Activated naive CD8-positive, alpha-beta T cell treated with anti-CD3 and anti-CD28 coated beads, Interleukin-2, amount 50 U/mL, for 24 hours (primary cell): ENCODE results near the gene ELOVL5.
"Not testable (repeated sequence)": the region's sequence is repeated elsewhere in the genome, so short reads cannot be mapped to it uniquely, and the experiment has no call there.

ENCODE experiments used
- ATAC-seq: fragments of 150-1000 bp; cut with Tn5 transposase; one replicate; pipeline ENCODE4 v1.10.0; 2021
- DNase-seq: peaks from one replicate; pipeline ENCODE4 v3.0.0; 2021
- H3K27ac Mint-ChIP-seq: one replicate; pipeline ENCODE4 v1.8.0; 2021; ENCODE audit warnings: mild to moderate bottlenecking, mixed read lengths
- H3K27me3 Mint-ChIP-seq: one replicate; pipeline ENCODE4 v1.8.0; 2021; ENCODE audit warnings: mixed read lengths
- H3K36me3 Mint-ChIP-seq: one replicate; pipeline ENCODE4 v1.8.0; 2021; ENCODE audit warnings: low read depth, mixed read lengths
- H3K4me1 Mint-ChIP-seq: one replicate; pipeline ENCODE4 v1.8.0; 2021; ENCODE audit warnings: mixed read lengths
- H3K4me3 Mint-ChIP-seq: one replicate; pipeline ENCODE4 v1.8.0; 2021; ENCODE audit warnings: mild to moderate bottlenecking, moderate library complexity, mixed read lengths
- H3K9me3 Mint-ChIP-seq: one replicate; pipeline ENCODE4 v1.8.0; 2021; ENCODE audit warnings: mixed read lengths

ELOVL5 gene

DNA sequence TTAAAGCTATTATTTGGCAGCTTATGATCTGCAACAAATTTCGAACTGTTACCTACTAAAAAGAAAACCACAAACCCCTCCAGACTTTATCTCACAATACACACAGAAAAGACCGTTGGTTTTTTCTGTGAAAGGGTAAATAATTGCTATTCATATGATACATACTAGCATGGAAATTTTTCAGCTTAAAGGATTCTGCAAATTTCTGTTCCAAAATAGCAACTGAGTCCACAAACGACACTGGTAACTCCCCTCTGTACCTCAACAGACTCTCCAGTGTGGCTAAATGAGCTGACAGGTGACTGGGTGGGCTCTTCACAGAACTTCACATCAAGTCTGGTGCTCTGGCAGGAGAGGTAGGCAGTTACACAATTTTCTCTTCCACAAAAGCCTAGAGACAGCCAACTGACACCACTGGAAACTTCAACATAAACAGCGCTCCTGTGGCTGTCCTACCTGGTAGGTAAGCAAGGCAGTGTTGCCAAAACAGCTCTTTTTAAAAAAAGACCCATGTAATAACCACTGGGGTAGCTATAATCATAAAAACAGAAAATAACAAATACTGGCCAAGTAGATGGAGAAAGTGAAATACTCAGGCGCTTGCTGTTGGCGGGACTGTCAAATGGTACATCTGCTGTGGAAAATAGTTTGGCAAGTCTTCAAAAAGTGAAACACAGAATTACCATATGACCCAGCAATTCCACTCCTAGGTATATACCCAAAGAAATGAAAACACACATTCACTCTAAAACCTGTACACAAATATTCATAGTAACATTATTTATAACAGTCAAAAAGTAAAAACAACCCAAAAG lies 37.8 kb downstream of the ELOVL5 start:
- Mint-ChIP-seq H3K27me3 (no peaks in the 10 kb centered on the region), H3K27ac (peak overlapping the region; percentile 91), H3K9me3 (no peaks in the 10 kb centered on the region), H3K4me1 (peaks cover 97% of the 10 kb centered on the region), H3K4me3 (peak overlapping the region; percentile 39), H3K36me3 (peaks cover 15% of the 10 kb centered on the region)
- DNase-seq (no peak), ATAC-seq (peak; percentile 21)

DNA sequence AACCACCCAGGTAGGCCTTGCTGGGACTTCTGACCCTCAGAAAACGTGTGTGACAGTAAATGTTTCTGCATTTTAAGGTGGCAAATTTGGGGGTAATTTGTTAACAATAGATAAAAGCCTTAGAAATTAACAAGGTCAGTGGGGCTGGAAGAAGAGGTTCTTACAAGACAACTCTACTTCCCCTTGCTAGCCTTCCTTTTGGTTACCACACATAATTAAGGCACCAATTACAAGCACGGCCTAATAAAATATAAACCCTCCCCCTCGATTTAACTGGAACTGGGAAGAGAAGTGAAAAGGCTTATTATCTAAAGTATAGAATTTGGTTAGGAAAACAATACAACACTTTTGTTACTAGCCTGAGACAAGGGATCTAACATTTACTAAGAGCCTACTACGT lies 38.8 kb downstream of the ELOVL5 start:
- no peaks in the 10 kb centered on the region for H3K9me3 Mint-ChIP-seq
- H3K4me1 Mint-ChIP-seq: peaks cover 86% of the 10 kb centered on the region
- H3K36me3 Mint-ChIP-seq: peaks cover 15% of the 10 kb centered on the region
- H3K4me3 Mint-ChIP-seq: no peak overlapping the region
- DNase-seq (no peak), ATAC-seq (no peak)
- peak overlapping the region; percentile 91 for H3K27ac Mint-ChIP-seq
- H3K27me3 Mint-ChIP-seq: no peaks in the 10 kb centered on the region

DNA sequence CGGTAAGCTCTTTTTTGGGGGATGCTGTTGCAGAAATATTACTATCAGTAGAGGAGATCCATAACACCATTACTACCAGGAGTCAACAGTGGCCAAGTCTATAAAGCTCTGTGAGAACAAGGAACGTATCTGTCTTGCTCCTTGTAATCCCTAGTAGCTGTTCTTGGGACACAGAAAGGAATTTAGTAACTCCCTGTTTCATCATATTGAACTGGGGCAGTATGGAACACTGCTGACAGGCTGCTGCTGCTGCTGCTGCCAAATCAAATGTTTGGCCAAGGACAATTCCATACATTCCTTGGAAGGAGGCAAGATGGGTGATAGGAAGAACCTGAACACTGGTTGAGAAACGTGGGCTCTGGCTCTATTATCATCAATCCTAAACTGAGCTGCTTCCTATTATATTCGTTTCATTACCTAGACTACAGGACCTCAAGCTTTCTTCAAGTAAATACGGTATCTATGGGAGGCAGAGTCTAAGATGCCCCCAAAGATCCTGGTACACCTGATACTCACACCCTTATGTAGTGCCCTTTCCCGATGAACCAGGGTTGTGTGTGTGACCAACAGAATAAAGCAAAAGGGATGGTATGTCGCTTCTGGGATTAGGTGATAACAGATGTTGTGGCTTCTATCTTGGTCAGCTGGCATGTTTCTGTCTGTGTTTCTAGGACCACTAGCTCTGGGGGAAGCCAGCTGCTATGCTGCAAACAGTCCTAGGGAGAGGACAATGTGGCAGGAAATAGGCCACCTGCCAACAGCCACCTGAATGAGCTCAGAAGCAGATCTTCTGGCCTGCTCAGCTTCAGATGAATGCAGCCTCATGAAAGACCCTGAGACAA lies 39.5 kb downstream of the ELOVL5 start:
- ATAC-seq: no peak
- H3K27ac Mint-ChIP-seq: peak overlapping the region; percentile 58
- H3K36me3 Mint-ChIP-seq: peaks cover 19% of the 10 kb centered on the region
- H3K27me3 Mint-ChIP-seq: no peaks in the 10 kb centered on the region
- no peaks in the 10 kb centered on the region for H3K9me3 Mint-ChIP-seq
- H3K4me1 Mint-ChIP-seq: peaks cover 84% of the 10 kb centered on the region
- no peak overlapping the region for H3K4me3 Mint-ChIP-seq
- DNase-seq: no peak

DNA sequence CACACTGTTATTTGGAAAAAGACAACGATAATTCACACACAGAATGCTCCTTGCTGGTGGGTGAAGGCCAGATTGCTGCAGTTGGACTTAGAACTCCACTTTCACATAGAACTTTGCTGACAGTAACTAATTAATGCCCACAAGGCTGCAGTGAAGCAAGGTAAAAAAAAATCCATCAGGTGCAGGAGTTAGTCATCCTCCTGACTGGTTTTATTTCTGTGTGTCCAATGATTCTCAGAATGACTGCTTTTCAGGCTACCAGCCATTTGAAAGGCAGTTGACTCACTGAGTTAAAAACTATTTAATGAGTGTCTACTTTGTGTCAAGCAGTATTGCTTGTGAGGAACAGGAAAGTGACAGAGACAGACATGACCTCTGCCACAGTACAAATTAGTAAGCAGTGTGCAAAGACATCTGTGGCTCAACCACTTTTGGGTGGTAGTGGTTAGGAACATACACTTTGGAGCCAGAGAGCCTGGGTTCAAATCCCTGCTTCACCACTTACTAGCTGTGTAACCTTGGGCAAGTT lies 41.9 kb downstream of the ELOVL5 start:
- peak; percentile 91 for ATAC-seq
- no peak for DNase-seq
- H3K27me3 Mint-ChIP-seq: no peaks in the 10 kb centered on the region
- peaks cover 83% of the 10 kb centered on the region for H3K4me1 Mint-ChIP-seq
- H3K9me3 Mint-ChIP-seq: no peaks in the 10 kb centered on the region
- peak overlapping the region; percentile 11 for H3K4me3 Mint-ChIP-seq
- peaks cover 7% of the 10 kb centered on the region for H3K36me3 Mint-ChIP-seq
- H3K27ac Mint-ChIP-seq: peak overlapping the region; percentile 87

DNA sequence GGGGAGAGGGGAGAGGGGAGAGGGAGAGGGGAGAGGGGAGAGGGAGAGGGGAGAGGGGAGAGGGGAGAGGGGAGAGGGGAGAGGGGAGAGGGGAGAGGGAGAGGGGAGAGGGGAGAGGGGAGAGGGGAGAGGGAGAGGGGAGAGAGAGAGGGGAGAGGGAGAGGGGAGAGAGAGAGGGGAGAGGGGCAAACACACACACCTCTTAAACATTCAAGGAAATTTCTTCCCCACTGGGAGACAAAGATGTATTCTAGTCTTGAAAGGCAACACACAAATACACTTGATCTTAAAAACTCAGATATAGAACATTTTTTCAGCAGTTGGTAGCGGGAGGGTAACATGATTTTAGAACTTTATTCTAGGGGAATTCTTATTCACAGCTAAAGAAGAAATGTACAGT lies 42.5 kb downstream of the ELOVL5 start:
- Mint-ChIP-seq H3K4me1 (peaks cover 83% of the 10 kb centered on the region), H3K27ac (peak overlapping the region; percentile 87)
- DNase-seq, H3K9me3 Mint-ChIP-seq, H3K27me3 Mint-ChIP-seq, H3K36me3 Mint-ChIP-seq, ATAC-seq, H3K4me3 Mint-ChIP-seq: not testable (repeated sequence)

DNA sequence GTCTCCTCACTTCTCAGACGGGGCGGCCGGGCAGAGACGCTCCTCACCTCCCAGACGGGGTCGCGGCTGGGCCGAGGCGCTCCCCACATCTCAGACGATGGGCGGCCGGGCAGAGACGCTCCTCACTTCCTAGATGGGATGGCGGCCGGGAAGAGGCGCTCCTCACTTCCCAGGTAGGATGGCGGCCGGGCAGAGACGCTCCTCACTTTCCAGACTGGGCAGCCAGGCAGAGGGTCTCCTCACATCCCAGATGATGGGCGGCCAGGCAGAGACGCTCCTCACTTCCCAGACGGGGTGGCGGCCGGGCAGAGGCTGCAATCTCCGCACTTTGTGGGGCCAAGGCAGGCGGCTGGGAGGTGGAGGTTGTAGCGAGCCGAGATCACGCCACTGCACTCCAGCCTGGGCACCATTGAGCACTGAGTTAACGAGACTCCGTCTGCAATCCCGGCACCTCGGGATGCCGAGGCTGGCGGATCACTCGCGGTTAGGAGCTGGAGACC lies 43.2 kb downstream of the ELOVL5 start:
- H3K27ac Mint-ChIP-seq, DNase-seq, ATAC-seq, H3K9me3 Mint-ChIP-seq, H3K36me3 Mint-ChIP-seq, H3K27me3 Mint-ChIP-seq, H3K4me3 Mint-ChIP-seq: not testable (repeated sequence)
- H3K4me1 Mint-ChIP-seq: peaks cover 83% of the 10 kb centered on the region

DNA sequence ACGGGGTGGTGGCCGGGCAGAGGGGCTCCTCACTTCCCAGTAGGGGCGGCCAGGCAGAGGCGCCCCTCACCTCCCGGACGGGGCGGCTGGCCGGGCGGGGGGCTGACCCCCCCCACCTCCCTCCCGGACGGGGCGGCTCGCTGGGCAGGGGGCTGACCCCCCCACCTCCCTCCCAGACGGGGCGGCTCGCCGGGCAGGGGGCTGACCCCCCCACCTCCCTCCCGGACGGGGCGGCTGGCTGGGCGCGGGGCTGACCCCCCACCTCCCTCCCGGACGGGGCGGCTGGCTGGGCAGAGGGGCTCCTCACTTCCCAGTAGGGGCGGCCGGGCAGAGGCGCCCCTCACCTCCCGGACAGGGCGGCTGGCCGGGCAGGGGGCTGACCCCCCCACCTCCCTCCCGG lies 43.8 kb downstream of the ELOVL5 start:
- not testable (repeated sequence) for H3K4me3 Mint-ChIP-seq, DNase-seq, ATAC-seq, H3K27ac Mint-ChIP-seq, H3K36me3 Mint-ChIP-seq, H3K27me3 Mint-ChIP-seq, H3K9me3 Mint-ChIP-seq
- peaks cover 83% of the 10 kb centered on the region for H3K4me1 Mint-ChIP-seq

DNA sequence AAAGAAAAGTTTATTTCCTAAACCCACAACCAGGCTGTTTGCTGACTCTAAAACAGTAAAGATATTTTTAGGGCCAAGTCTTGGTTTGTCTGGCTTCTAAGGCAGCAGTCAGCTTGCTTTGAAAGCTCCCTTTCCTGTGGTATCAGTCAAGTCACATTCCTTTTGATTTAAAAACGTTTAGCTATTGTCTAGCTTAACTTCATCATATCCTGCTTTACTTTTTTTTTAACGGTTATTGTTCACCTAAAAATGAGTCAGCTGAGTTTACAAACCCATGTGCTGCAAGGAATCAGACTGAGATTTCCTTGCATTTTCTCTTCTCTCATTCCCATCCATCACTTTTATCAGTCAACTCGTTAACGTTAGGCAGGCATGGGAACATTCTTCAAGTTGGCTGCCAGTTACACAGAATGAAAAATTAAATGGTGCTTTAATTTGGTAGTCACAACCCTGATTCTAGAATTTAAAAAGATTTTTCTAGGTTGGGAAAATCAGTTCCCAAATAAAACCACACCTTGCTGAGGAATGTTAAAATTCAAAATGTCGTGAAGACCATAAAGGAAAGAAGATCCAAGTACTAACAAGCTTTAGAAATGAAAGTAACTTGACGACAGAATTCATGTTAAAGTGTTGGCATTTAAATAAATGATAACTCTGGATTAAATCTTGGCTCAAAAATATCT lies 45.9 kb downstream of the ELOVL5 start:
- DNase-seq: no peak
- H3K4me3 Mint-ChIP-seq: peak overlapping the region; percentile 43
- no peaks in the 10 kb centered on the region for H3K27me3 Mint-ChIP-seq
- peaks cover 77% of the 10 kb centered on the region for H3K4me1 Mint-ChIP-seq
- H3K9me3 Mint-ChIP-seq: no peaks in the 10 kb centered on the region
- H3K27ac Mint-ChIP-seq: peak overlapping the region; percentile 33
- peaks cover 4% of the 10 kb centered on the region for H3K36me3 Mint-ChIP-seq
- no peak for ATAC-seq

DNA sequence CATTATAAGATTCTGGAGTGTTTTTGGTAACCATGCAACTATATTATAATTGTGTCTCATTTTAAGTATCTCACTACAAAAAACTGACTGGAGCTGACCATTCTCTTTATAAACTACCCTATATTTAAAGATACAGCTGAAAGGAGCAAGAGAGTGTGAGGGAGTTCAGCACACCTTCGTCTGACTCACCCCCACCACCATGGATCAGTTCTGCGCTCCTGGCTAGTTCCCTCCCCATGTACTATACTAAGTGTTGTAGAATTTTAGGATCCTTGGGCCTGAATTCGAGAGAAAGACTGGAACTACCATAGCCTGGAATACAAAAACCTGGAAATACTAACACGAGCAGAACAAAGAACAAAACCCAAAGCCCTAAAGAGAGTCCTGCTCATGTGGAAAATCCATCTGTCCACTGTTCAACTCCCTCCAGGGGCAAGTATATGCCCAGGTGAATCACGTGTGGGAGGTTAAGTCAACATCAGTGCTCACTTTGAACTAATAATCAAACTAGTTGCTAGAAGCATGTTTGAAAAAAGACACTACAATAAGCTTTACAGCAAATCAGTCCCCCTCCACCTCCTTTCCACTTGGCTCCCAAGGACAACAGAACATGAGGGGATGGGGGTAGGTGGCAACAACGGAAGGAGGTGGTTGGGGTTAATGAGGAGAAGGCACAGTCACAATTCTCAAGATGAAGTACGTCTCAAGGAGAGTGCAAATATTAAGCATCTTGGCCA lies 46.8 kb downstream of the ELOVL5 start:
- Mint-ChIP-seq H3K9me3 (no peaks in the 10 kb centered on the region), H3K27ac (peak overlapping the region; percentile 68), H3K36me3 (peaks cover 4% of the 10 kb centered on the region), H3K4me3 (peak overlapping the region; percentile 29), H3K4me1 (peaks cover 73% of the 10 kb centered on the region), H3K27me3 (no peaks in the 10 kb centered on the region)
- ATAC-seq (no peak), DNase-seq (no peak)

DNA sequence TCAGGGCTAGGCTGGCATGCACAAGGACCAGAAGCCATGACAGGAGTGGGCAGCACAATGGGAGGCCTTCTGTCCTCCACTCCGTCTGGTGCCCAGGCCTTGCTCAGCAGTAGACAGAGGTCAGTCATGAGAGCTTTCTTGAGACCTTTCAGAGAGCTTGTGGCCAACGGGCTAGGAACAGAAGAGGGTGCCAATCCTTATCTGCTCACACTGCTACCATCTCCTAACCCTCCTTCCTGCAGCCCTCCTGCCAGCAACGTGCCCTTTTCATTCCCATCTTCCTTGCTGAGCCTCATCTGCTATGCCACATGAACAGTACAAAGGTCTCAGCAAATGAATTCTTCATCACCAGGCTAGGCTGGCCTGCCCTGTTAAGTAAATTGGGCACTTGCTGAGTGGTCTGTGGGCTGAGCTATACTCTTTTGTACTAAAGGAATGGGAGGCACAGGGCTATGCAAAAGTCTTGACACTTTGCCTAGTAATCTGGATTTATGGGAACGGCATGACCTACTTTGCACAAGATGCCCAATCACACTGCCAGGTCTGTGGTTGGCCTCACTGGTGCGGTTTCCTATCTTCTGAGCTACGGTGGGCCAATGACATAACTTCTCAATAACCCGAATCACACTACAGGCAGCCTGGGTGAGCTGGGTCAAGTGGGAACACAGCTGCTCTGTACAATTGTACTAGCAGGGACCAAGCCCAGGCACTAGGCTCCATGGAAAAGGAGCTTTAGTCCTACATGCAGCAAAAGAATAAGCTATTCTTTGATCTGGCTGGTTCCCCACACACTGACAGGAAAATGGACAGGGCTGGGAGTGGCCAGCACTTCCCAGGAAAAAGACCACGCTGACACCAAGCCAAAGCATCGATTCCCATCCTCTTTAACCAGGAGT lies 47.8 kb downstream of the ELOVL5 start:
- H3K27ac Mint-ChIP-seq: peak overlapping the region; percentile 20
- peaks cover 72% of the 10 kb centered on the region for H3K4me1 Mint-ChIP-seq
- no peaks in the 10 kb centered on the region for H3K27me3 Mint-ChIP-seq
- no peak overlapping the region for H3K4me3 Mint-ChIP-seq
- ATAC-seq (peak; percentile 57), DNase-seq (no peak)
- peaks cover 4% of the 10 kb centered on the region for H3K36me3 Mint-ChIP-seq
- H3K9me3 Mint-ChIP-seq: no peaks in the 10 kb centered on the region

DNA sequence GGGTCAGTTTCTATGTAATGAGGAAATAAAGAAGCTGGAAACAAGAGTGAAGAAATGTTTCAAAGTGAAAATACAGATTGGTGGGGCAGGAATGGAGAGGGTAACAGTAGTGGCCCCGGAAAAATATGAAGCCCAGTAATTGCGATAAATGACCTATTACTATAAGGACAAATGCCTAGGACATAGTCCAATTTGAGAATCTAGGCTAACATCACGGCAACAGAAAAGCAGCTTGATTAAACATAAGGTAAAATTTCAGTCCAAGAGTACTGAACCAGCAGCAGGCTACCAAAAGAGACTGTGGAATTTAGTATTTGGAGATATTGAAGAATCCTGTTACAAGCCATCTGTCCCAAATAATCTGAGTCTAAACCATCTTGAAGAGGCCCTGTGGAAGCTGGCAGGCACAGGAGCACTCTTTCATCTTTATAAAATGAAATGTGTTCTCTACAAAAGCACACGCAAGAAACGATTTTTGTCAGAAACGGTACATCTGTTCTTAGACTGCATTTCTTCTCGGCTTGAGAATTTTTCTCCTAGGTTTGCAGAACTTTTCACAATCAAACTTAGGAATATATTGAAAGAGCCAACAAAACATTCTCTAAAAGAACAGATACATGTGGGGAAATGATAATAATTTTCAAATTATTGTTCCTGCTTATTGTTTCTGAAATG lies 49.3 kb downstream of the ELOVL5 start:
- no peaks in the 10 kb centered on the region for H3K9me3 Mint-ChIP-seq
- H3K27me3 Mint-ChIP-seq: no peaks in the 10 kb centered on the region
- H3K4me1 Mint-ChIP-seq: peaks cover 79% of the 10 kb centered on the region
- H3K36me3 Mint-ChIP-seq: peaks cover 2% of the 10 kb centered on the region
- ATAC-seq (no peak), DNase-seq (no peak)
- peak overlapping the region; percentile 55 for H3K27ac Mint-ChIP-seq
- H3K4me3 Mint-ChIP-seq: no peak overlapping the region

DNA sequence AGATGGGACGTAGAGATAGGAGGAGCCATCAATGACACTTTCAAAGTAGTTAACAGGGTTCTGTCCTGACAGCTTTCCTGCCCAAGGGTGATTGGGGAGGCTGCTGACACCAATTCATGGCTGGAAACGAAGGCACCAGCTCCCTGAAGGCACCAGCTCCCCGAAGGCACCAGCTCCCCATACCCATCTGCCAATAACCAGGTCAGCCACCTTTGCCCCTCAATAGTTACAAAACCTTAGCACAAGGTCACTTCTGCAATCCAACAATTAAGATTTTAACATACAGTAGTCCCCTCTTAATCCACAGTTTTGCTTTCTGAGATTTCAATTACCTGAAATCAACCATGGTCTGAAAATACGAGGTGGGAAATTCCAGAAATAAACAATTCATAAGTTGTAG lies 51.7 kb downstream of the ELOVL5 start:
- peaks cover 9% of the 10 kb centered on the region for H3K36me3 Mint-ChIP-seq
- H3K9me3 Mint-ChIP-seq: no peaks in the 10 kb centered on the region
- ATAC-seq (no peak), DNase-seq (no peak)
- peaks cover 74% of the 10 kb centered on the region for H3K4me1 Mint-ChIP-seq
- peak overlapping the region; percentile 22 for H3K27ac Mint-ChIP-seq
- no peaks in the 10 kb centered on the region for H3K27me3 Mint-ChIP-seq
- no peak overlapping the region for H3K4me3 Mint-ChIP-seq

DNA sequence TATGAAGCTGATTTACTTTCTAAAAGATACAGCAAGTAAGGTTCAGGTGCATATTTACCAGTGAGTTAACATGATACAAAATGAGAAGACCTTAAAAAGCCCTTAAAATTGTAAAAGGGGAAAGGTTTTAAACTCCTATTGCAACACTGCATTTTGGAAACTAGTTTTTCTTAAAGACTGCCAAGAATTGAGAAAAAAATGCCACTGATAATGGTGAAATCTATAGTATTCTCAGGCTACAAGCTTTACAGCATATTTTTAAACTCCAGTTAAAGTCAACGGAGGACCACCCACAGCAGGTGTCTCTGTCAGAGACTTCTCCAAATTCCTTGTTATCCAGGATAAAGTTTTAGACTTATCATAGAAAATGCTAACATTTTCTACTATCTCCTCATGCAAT lies 53.6 kb downstream of the ELOVL5 start:
- no peak for DNase-seq
- Mint-ChIP-seq H3K27ac (no peak overlapping the region), H3K4me1 (peaks cover 74% of the 10 kb centered on the region), H3K27me3 (no peaks in the 10 kb centered on the region), H3K4me3 (no peak overlapping the region), H3K36me3 (peaks cover 22% of the 10 kb centered on the region), H3K9me3 (no peaks in the 10 kb centered on the region)
- no peak for ATAC-seq
